ENCODE measurements around the gene ZC3H4. TPM values are rescaled to one million over a fixed set of nuclear protein-coding genes. Genes with fewer than 3 reads are reported as not detected.

The ZC3H4 gene
- total and polyA plus RNA-seq, 2 donors (not counting 3 experiments of a cell fraction or from before 2014, with no cell fraction given) = 6.2 to 63.9 TPM

- dilution Hi-C loops (cut with MboI; ENCODE audit: extremely low pct_ligation_motif_present, low sequenced_read_pairs) (no loop called here), intact Hi-C loops (cut with micrococcal nuclease) (no loop called here)
- H3K4me3 ChIP-seq (replicated peaks in 1 of 3; ENCODE audit: insufficient read depth in 1 of 3, low read depth in 1 of 3, low read length in 3 of 3) = no peak overlapping the region
- no TSS peak for BruUV-seq (replicated peaks)
- H3K9ac ChIP-seq (replicated peaks; ENCODE audit: extremely low read depth, insufficient read depth, low read length) = no peak overlapping the region
- H3K27ac ChIP-seq (ENCODE audit: insufficient read depth, low read depth, low read length) = no peak overlapping the region
- peaks cover 0 to under 1% of the 10 kb centered on the region in 2 experiments for H3K36me3 ChIP-seq (ENCODE audit: control insufficient read depth in 2 of 2, extremely low read depth in 1 of 2, insufficient read depth in 2 of 2, low read length in 2 of 2)
- no peaks in the 10 kb centered on the region for H3K9me3 ChIP-seq (replicated peaks; ENCODE audit: control insufficient read depth, insufficient read depth, low read length)
- H4K20me1 ChIP-seq (replicated peaks; ENCODE audit: control insufficient read depth, extremely low read depth, insufficient read depth, low read length) = no peaks in the 10 kb centered on the region
- DNase-seq (ENCODE audit: low read depth, low spot score) (no peak), FAIRE-seq (no peak)
- H2AFZ ChIP-seq (ENCODE audit: low read depth, low read length) = no peak overlapping the region
- no peaks in the 10 kb centered on the region for H3K4me1 ChIP-seq (ENCODE audit: control insufficient read depth, extremely low read depth, insufficient read depth, low read length)
- H3K27me3 ChIP-seq (ENCODE audit: control insufficient read depth in 2 of 2, insufficient read depth in 2 of 2, low read length in 2 of 2) = no peaks in the 10 kb centered on the region
- no peak overlapping the region for H3K4me2 ChIP-seq (ENCODE audit: insufficient read depth, low read length)
- H3K79me2 ChIP-seq (ENCODE audit: control insufficient read depth, insufficient read depth, low read length) = peaks cover 87% of the 10 kb centered on the region
- CTCF ChIA-PET = interaction anchor here (1.0 to 2.8 kb wide), 4 partner anchors 20 to 38 kb away, joined by 3 to 12 read pairs (median 4); no protein-coding TSS in a partner anchor
- no peak for TF ChIP-seq FOS (IDR thresholded peaks at IDR 0.05; ENCODE audit: borderline replicate concordance, insufficient read depth, low read length)
- TF ChIP-seq JUN (IDR thresholded peaks at IDR 0.05; ENCODE audit: borderline replicate concordance, insufficient read depth, insufficient read length, low read depth) = no peak
- TF ChIP-seq GATA2 (IDR thresholded peaks at IDR 0.05; ENCODE audit: insufficient read depth, insufficient read length, low read depth, low read length) = no peak
- no peak for TF ChIP-seq EZH2 (IDR thresholded peaks at IDR 0.05; ENCODE audit: borderline replicate concordance, low read depth, low read length, severe bottlenecking)
- TF ChIP-seq MAX (IDR thresholded peaks at IDR 0.05; ENCODE audit: insufficient read depth, insufficient read length) = no peak
- H3K9me1 ChIP-seq (replicated peaks; ENCODE audit: control insufficient read depth, extremely low read depth, insufficient read depth, low read length) = no peaks in the 10 kb centered on the region
- POLR2A ChIA-PET = interaction anchor here (0.6 kb wide), 1 partner anchor 1062 kb away, joined by 3 read pairs; no protein-coding TSS in a partner anchor
Measured at GRCh38 chr19:47099576-47100050, 14.0 kb downstream of the ZC3H4 start.

- Histone ChIP-seq H3K4me2 (ENCODE audit: insufficient read depth, low read length) (no peak overlapping the region), H4K20me1 (replicated peaks; ENCODE audit: control insufficient read depth, extremely low read depth, insufficient read depth, low read length) (no peaks in the 10 kb centered on the region), H3K27ac (ENCODE audit: insufficient read depth, low read depth, low read length) (no peak overlapping the region), H3K9me3 (replicated peaks; ENCODE audit: control insufficient read depth, insufficient read depth, low read length) (no peaks in the 10 kb centered on the region), H3K9me1 (replicated peaks; ENCODE audit: control insufficient read depth, extremely low read depth, insufficient read depth, low read length) (no peaks in the 10 kb centered on the region), H3K79me2 (ENCODE audit: control insufficient read depth, insufficient read depth, low read length) (peaks cover 85% of the 10 kb centered on the region), H3K4me1 (ENCODE audit: control insufficient read depth, extremely low read depth, insufficient read depth, low read length) (no peaks in the 10 kb centered on the region), H3K27me3 (ENCODE audit: control insufficient read depth in 2 of 2, insufficient read depth in 2 of 2, low read length in 2 of 2) (no peaks in the 10 kb centered on the region), H3K4me3 (replicated peaks in 1 of 3; ENCODE audit: insufficient read depth in 1 of 3, low read depth in 1 of 3, low read length in 3 of 3) (no peak overlapping the region), H2AFZ (ENCODE audit: low read depth, low read length) (no peak overlapping the region), H3K9ac (replicated peaks; ENCODE audit: extremely low read depth, insufficient read depth, low read length) (no peak overlapping the region), H3K36me3 (ENCODE audit: control insufficient read depth in 2 of 2, extremely low read depth in 1 of 2, insufficient read depth in 2 of 2, low read length in 2 of 2) (peaks cover 0 to 10% of the 10 kb centered on the region in 2 experiments)
- dilution Hi-C loops (cut with MboI; ENCODE audit: extremely low pct_ligation_motif_present, low sequenced_read_pairs) (no loop called here), intact Hi-C loops (cut with micrococcal nuclease) (no loop called here)
- no peak for DNase-seq (ENCODE audit: low read depth, low spot score)
- FAIRE-seq = no peak
- ChIA-PET CTCF (interaction anchor here (1.0 to 2.8 kb wide), 3 partner anchors 19 to 108 kb away, joined by 3 to 12 read pairs (median 3); no protein-coding TSS in a partner anchor), POLR2A (interaction anchor here (0.7 kb wide), 1 partner anchor 15 kb away, joined by 6 read pairs; the partner anchor contains the start of gene ZC3H4)
- no peak for TF ChIP-seq EZH2 (IDR thresholded peaks at IDR 0.05; ENCODE audit: borderline replicate concordance, low read depth, low read length, severe bottlenecking)
- TF ChIP-seq GATA2 (IDR thresholded peaks at IDR 0.05; ENCODE audit: insufficient read depth, insufficient read length, low read depth, low read length) = no peak
- no peak for TF ChIP-seq MYC (IDR thresholded peaks at IDR 0.05; ENCODE audit: low read depth, low read length)
- TF ChIP-seq POLR2AphosphoS5 (IDR thresholded peaks at IDR 0.05; ENCODE audit: insufficient read depth, low read depth, low read length) = no peak
- no peak for TF ChIP-seq CTCF (IDR thresholded peaks at IDR 0.05; ENCODE audit: extremely low read depth in 1 of 2, insufficient read depth in 1 of 2, low read depth in 1 of 2, low read length in 2 of 2)
- TF ChIP-seq POLR2A (IDR thresholded peaks at IDR 0.05; ENCODE audit: low read depth, low read length) = no peak
- no peak for TF ChIP-seq FOS (IDR thresholded peaks at IDR 0.05; ENCODE audit: borderline replicate concordance, insufficient read depth, low read length)
- no peak for TF ChIP-seq JUN (IDR thresholded peaks at IDR 0.05; ENCODE audit: borderline replicate concordance, insufficient read depth, insufficient read length, low read depth)
- no peak for TF ChIP-seq MAX (IDR thresholded peaks at IDR 0.05; ENCODE audit: insufficient read depth, insufficient read length)
- BruUV-seq (replicated peaks) = no TSS peak
Measured at GRCh38 chr19:47098608-47099007, 15.0 kb downstream of the ZC3H4 start.
